HEK293T (cell line): ENCODE results near the gene ELL.

ENCODE experiments used
- ARNT ChIP-seq: fragments of 450-650 bp; IDR thresholded peaks from 2 replicates; pipeline ENCODE4 v1.6.1; 2017; ENCODE audit warnings: mild to moderate bottlenecking
- BHLHE40 ChIP-seq: fragments of 450-650 bp; IDR thresholded peaks from 2 replicates; pipeline ENCODE4 v1.6.1; 2016; ENCODE audit warnings: mild to moderate bottlenecking, moderate library complexity, borderline replicate concordance
- FOXA1 ChIP-seq: fragments of 450-650 bp; IDR thresholded peaks from 2 replicates; pipeline ENCODE4 v1.6.1; 2016; ENCODE audit warnings: mild to moderate bottlenecking
- FOXK2 ChIP-seq: fragments of 450-650 bp; IDR thresholded peaks from 2 replicates; pipeline ENCODE4 v1.6.1; 2016; ENCODE audit warnings: mild to moderate bottlenecking
- FOXM1 ChIP-seq: fragments of 450-650 bp; IDR thresholded peaks from 2 replicates; pipeline ENCODE4 v1.6.1; 2017; ENCODE audit warnings: mild to moderate bottlenecking, borderline replicate concordance
- HDGF ChIP-seq: fragments of 450-650 bp; IDR thresholded peaks from 2 replicates; pipeline ENCODE4 v1.6.1; 2017; ENCODE audit warnings: antibody characterized with exemption, borderline replicate concordance
- NFRKB ChIP-seq: fragments of 450-650 bp; IDR thresholded peaks from 2 replicates; pipeline ENCODE4 v1.6.1; 2016; ENCODE audit warnings: mild to moderate bottlenecking, moderate library complexity
- SP1 ChIP-seq: fragments of 450-650 bp; IDR thresholded peaks from 2 replicates; pipeline ENCODE4 v1.6.1; 2017
- SUZ12 ChIP-seq: fragments of 450-650 bp; IDR thresholded peaks from 2 replicates; pipeline ENCODE4 v1.6.1; 2016; ENCODE audit warnings: mild to moderate bottlenecking
- TARDBP ChIP-seq: fragments of 450-650 bp; IDR thresholded peaks from 2 replicates; pipeline ENCODE4 v1.6.1; 2016
- ZNF384 ChIP-seq: fragments of 450-650 bp; IDR thresholded peaks from 2 replicates; pipeline ENCODE4 v1.6.1; 2016

GRCh38 chr19:18518639-18519038 lies 3.2 kb downstream of the ELL start:
- no peak for TF ChIP-seq HDGF
- no peak for TF ChIP-seq SP1
- TF ChIP-seq SUZ12: no peak
- no peak for TF ChIP-seq BHLHE40
- TF ChIP-seq FOXK2: no peak
- TF ChIP-seq FOXM1: no peak
- no peak for TF ChIP-seq TARDBP
- TF ChIP-seq ZNF384: no peak
- TF ChIP-seq ARNT: no peak
- TF ChIP-seq NFRKB: no peak
- no peak for TF ChIP-seq FOXA1
